Osteocyte (in vitro differentiated cells): Measurements from ENCODE around the gene BCAR3. TPM values are rescaled to one million over a fixed set of nuclear protein-coding genes. Genes with fewer than 3 reads are reported as not detected.
"Not testable (repeated sequence)": the region's sequence is repeated elsewhere in the genome, so short reads cannot be mapped to it uniquely, and the experiment has no call there.

ENCODE experiments used
- DNase-seq: peaks from one replicate; pipeline ENCODE4 v3.0.0; 2021; ENCODE audit warnings: mixed read lengths; ENCODE audit not compliant: unreplicated experiment; ENCODE audit errors: extremely low spot score
- H3K27ac Mint-ChIP-seq: one replicate; pipeline ENCODE4 v1.8.0; 2021; ENCODE audit warnings: mild to moderate bottlenecking, mixed read lengths; ENCODE audit not compliant: unreplicated experiment
- H3K27me3 Mint-ChIP-seq: one replicate; pipeline ENCODE4 v1.8.0; 2021; ENCODE audit warnings: mixed read lengths; ENCODE audit not compliant: unreplicated experiment
- H3K36me3 Mint-ChIP-seq: one replicate; pipeline ENCODE4 v1.8.0; 2021; ENCODE audit warnings: mixed read lengths; ENCODE audit not compliant: unreplicated experiment
- H3K4me1 Mint-ChIP-seq: one replicate; pipeline ENCODE4 v1.8.0; 2021; ENCODE audit warnings: mixed read lengths; ENCODE audit not compliant: unreplicated experiment
- H3K4me3 Mint-ChIP-seq: one replicate; pipeline ENCODE4 v1.8.0; 2021; ENCODE audit warnings: mild to moderate bottlenecking, moderate library complexity, mixed read lengths; ENCODE audit not compliant: unreplicated experiment
- H3K9me3 Mint-ChIP-seq: one replicate; pipeline ENCODE4 v1.8.0; 2021; ENCODE audit warnings: mixed read lengths; ENCODE audit not compliant: unreplicated experiment
- CTCF ChIP-seq: fragments of 200-600 bp; sonication (generic); IDR thresholded peaks from 2 replicates; pipeline ENCODE4 v1.5.0; 2021; ENCODE audit warnings: antibody characterized with exemption, mild to moderate bottlenecking, moderate library complexity
- total RNA-seq: library from RNA; stranded (reverse); gene quantifications from 2 replicates; pipeline ENCODE4 v1.2.1, GENCODE V29; 2021

Gene BCAR3
- total RNA-seq, 1 donor from 2014 or later: 8.8 TPM

GRCh38 chr1:93698329-93699048, 16.9 kb upstream of the BCAR3 start:
- H3K27me3 Mint-ChIP-seq: no peaks in the 10 kb centered on the region
- no peak overlapping the region for H3K27ac Mint-ChIP-seq
- H3K4me3 Mint-ChIP-seq: no peak overlapping the region
- peaks cover 30% of the 10 kb centered on the region for H3K4me1 Mint-ChIP-seq
- TF ChIP-seq CTCF: no peak
- no peaks in the 10 kb centered on the region for H3K9me3 Mint-ChIP-seq
- DNase-seq: no peak
- no peaks in the 10 kb centered on the region for H3K36me3 Mint-ChIP-seq

GRCh38 chr1:93697566-93697965, 15.9 kb upstream of the BCAR3 start:
- H3K4me1 Mint-ChIP-seq: peaks cover 33% of the 10 kb centered on the region
- H3K4me3 Mint-ChIP-seq, H3K27ac Mint-ChIP-seq, H3K27me3 Mint-ChIP-seq, H3K9me3 Mint-ChIP-seq, H3K36me3 Mint-ChIP-seq, DNase-seq: not testable (repeated sequence)

- Mint-ChIP-seq H3K4me1 (peaks cover 24% of the 10 kb centered on the region), H3K27ac (no peak overlapping the region), H3K36me3 (no peaks in the 10 kb centered on the region), H3K9me3 (no peaks in the 10 kb centered on the region), H3K27me3 (no peaks in the 10 kb centered on the region), H3K4me3 (no peak overlapping the region)
- DNase-seq: no peak
- TF ChIP-seq CTCF: no peak
Measured at GRCh38 chr1:93695411-93696005, 13.9 kb upstream of the BCAR3 start.

- no peak overlapping the region for H3K27ac Mint-ChIP-seq
- H3K4me1 Mint-ChIP-seq: peaks cover 22% of the 10 kb centered on the region
- no peaks in the 10 kb centered on the region for H3K27me3 Mint-ChIP-seq
- no peaks in the 10 kb centered on the region for H3K9me3 Mint-ChIP-seq
- no peak for DNase-seq
- no peaks in the 10 kb centered on the region for H3K36me3 Mint-ChIP-seq
- TF ChIP-seq CTCF: no peak
- no peak overlapping the region for H3K4me3 Mint-ChIP-seq
Measured at GRCh38 chr1:93694819-93695218, 13.2 kb upstream of the BCAR3 start.

- Mint-ChIP-seq H3K4me1 (peaks cover 22% of the 10 kb centered on the region), H3K27ac (no peak overlapping the region), H3K27me3 (no peaks in the 10 kb centered on the region), H3K9me3 (no peaks in the 10 kb centered on the region), H3K4me3 (no peak overlapping the region), H3K36me3 (no peaks in the 10 kb centered on the region)
- no peak for TF ChIP-seq CTCF
- DNase-seq: no peak
Measured at GRCh38 chr1:93694039-93694438, 12.4 kb upstream of the BCAR3 start.
